Measurements from ENCODE around the gene SEPTIN10.

DNA sequence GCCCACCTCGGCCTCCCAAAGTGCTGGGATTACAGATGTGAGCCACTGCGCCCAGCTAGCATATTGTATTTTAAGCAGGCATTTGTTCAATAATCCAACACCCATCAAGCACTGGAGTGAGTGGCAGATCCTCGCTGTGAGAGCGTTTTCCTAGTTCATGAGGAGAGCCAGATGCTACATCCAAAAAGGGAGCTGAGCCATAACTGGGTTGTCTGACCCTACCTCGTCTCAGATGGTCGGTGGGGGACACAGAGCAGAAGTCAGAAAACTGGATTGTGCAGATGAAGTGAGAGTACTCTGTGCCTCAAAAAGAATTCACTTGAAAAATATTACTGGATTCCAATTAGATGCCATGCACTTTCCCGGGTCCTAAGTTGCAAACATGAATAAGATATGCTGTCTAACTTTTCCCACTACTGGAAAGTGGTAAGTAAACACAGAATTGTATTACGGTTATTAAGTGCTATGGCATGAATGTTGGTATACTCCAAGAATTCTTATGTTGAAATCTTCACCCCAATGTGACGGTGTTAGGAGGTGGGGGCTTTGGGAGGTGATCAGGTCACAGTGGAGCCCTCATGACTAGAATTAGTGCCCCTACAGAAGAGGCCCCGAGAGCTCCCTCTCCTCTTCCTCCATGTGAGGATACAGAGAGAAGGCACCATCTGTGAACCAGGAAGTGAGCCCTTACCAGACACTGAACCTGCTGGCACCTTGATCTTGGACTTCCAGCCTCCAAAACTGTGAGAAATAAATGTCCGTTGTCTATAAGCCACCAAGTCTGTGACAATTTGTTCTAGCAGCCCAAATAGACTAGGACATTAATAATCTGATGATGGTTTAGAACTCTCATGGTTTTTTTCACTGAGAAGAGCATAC, 21.9 kb upstream of the SEPTIN10 start:
- TF ChIP-seq YY1 (IDR thresholded peaks at IDR 0.05; ENCODE audit: insufficient read depth, insufficient read length) (no peak), SUZ12 (IDR thresholded peaks at IDR 0.05; ENCODE audit: extremely low read depth, insufficient read depth, insufficient read length) (no peak), ZNF274 (IDR thresholded peaks at IDR 0.05; ENCODE audit: low read depth, low read length) (no peak)

Measured in NT2/D1 (cell line).